SK-N-SH (cell line): Measurements from ENCODE around the gene RBMS3. TPM values are rescaled to one million over a fixed set of nuclear protein-coding genes. Genes with fewer than 3 reads are reported as not detected.

ENCODE experiments used
- CTCF ChIA-PET: fragments of 300-600, 350-600 bp; formaldehyde crosslinking; extraction: SDS; loops from one replicate; lab custom pipeline; 2021; lab: Yijun Ruan, JAX
- POLR2A ChIA-PET: fragments of 350-600 bp; sonication (Branson Sonifier 250); formaldehyde crosslinking; extraction: SDS; loops from one replicate; lab custom pipeline; 2020; ENCODE audit warnings: antibody characterized with exemption, inconsistent platforms; lab: Yijun Ruan, JAX
- DNase-seq: peaks from one replicate; pipeline ENCODE4 v3.0.0; 2012
- H2AFZ ChIP-seq: fragments of 200-600 bp; sonication (generic); 2 replicates; pipeline ENCODE4 v1.8.1; 2016; ENCODE audit warnings: antibody characterized with exemption, mild to moderate bottlenecking, low read depth
- H3F3A ChIP-seq: fragments of 200-600 bp; sonication (generic); replicated peaks from 2 replicates; pipeline ENCODE3; 2016; ENCODE audit warnings: antibody characterized with exemption, mild to moderate bottlenecking; ENCODE audit not compliant: insufficient read depth
- H3K27ac ChIP-seq, 2 experiments: fragments of 200-500 bp in 1 of 2; fragments of 200-600 bp in 1 of 2; sonication (Bioruptor generic) in 1 of 2; sonication (generic), shearing (Covaris generic) in 1 of 2; 2 replicates each; pipeline versions ENCODE4 v1.5.1 to v1.6.1; 2014 to 2016; ENCODE audit warnings: low read depth in 2 of 2, inconsistent platforms in 1 of 2, low read length in 1 of 2, mild to moderate bottlenecking in 1 of 2, mixed read lengths in 1 of 2
- H3K27me3 ChIP-seq: fragments of 200-600 bp; sonication (generic), shearing (Covaris generic); 2 replicates; pipeline ENCODE4 v1.6.1; 2016; ENCODE audit warnings: mixed run types; ENCODE audit not compliant: insufficient read depth
- H3K36me3 ChIP-seq, 2 experiments: fragments of 200-500 bp in 1 of 2; fragments of 200-600 bp in 1 of 2; sonication (Bioruptor generic) in 1 of 2; sonication (generic) in 1 of 2; replicated peaks in 1 of 2; 2 replicates each; pipeline versions ENCODE3 to v1.5.1; 2014 to 2016; ENCODE audit warnings: low read length in 1 of 2, mild to moderate bottlenecking in 1 of 2; ENCODE audit not compliant: insufficient read depth in 2 of 2, control insufficient read depth in 1 of 2
- H3K4me1 ChIP-seq, 2 experiments: fragments of 200-500 bp in 1 of 2; fragments of 200-600 bp in 1 of 2; sonication (Bioruptor generic) in 1 of 2; sonication (generic), shearing (Covaris generic) in 1 of 2; 2 replicates each; pipeline versions ENCODE4 v1.5.1 to v1.6.1; 2014 to 2016; ENCODE audit warnings: low read depth in 1 of 2, low read length in 1 of 2, mixed run types in 1 of 2; ENCODE audit not compliant: insufficient read depth in 2 of 2, control insufficient read depth in 1 of 2
- H3K4me2 ChIP-seq: fragments of 200-600 bp; sonication (generic), shearing (Covaris generic); 2 replicates; pipeline ENCODE4 v1.6.1; 2017; ENCODE audit warnings: mixed run types
- H3K4me3 ChIP-seq, 2 experiments: fragments of 200-500 bp in 1 of 2; fragments of 200-600 bp in 1 of 2; sonication (Bioruptor generic) in 1 of 2; sonication (generic), shearing (Covaris generic) in 1 of 2; 2 replicates each; pipeline versions ENCODE4 v1.5.1 to v1.8.1; 2014 to 2016; ENCODE audit warnings: low read depth in 2 of 2, inconsistent platforms in 1 of 2, low read length in 1 of 2, mild to moderate bottlenecking in 1 of 2, mixed read lengths in 1 of 2, moderate library complexity in 1 of 2
- H3K79me2 ChIP-seq: fragments of 200-600 bp; sonication (generic); 2 replicates; pipeline ENCODE4 v1.8.1; 2017; ENCODE audit warnings: mild to moderate bottlenecking; ENCODE audit not compliant: insufficient read depth
- H3K9ac ChIP-seq: fragments of 200-600 bp; sonication (generic); 2 replicates; pipeline ENCODE4 v1.6.1; 2017; ENCODE audit warnings: mixed run types
- H3K9me2 ChIP-seq: fragments of 200-600 bp; sonication (generic); 2 replicates; pipeline ENCODE4 v1.6.1; 2017; ENCODE audit warnings: mixed run types
- H3K9me3 ChIP-seq: fragments of 200-600 bp; sonication (generic); 2 replicates; pipeline ENCODE4 v1.6.1; 2017; ENCODE audit warnings: mixed run types, mild to moderate bottlenecking, moderate library complexity
- H4K20me1 ChIP-seq: fragments of 200-600 bp; sonication (generic); 2 replicates; pipeline ENCODE4 v1.6.1; 2017; ENCODE audit warnings: mild to moderate bottlenecking, mixed run types; ENCODE audit not compliant: insufficient read depth
- CHD2 ChIP-seq: fragments of 150-350 bp; IDR thresholded peaks from 2 replicates; pipeline ENCODE4 v1.6.1; 2018; ENCODE audit warnings: low read length; ENCODE audit not compliant: partially characterized antibody
- ELF1 ChIP-seq: IDR thresholded peaks from 2 replicates; pipeline ENCODE4 v1.4.0; 2012
- EP300 ChIP-seq, 2 experiments: IDR thresholded peaks; 2 replicates each; pipeline versions ENCODE4 v1.4.0 to v1.6.1; 2012; ENCODE audit warnings: borderline replicate concordance in 1 of 2, low read depth in 1 of 2, low read length in 1 of 2
- EZH2phosphoT487 ChIP-seq: fragments of 200-600 bp; sonication (generic); IDR thresholded peaks from 2 replicates; pipeline ENCODE4 v1.6.1; 2017; ENCODE audit warnings: low read depth, mixed run types, mild to moderate bottlenecking, antibody characterized with exemption, moderate library complexity, borderline replicate concordance
- FOXM1 ChIP-seq: IDR thresholded peaks from 2 replicates; pipeline ENCODE4 v1.4.0; 2012; ENCODE audit warnings: low read depth, mild to moderate bottlenecking
- GABPA ChIP-seq: IDR thresholded peaks from 2 replicates; pipeline ENCODE4 v1.4.0; 2012; ENCODE audit warnings: low read depth, mild to moderate bottlenecking
- JUND ChIP-seq: IDR thresholded peaks from 2 replicates; pipeline ENCODE4 v1.4.0; 2012
- MXI1 ChIP-seq: IDR thresholded peaks from 2 replicates; pipeline ENCODE4 v1.6.1; 2012; ENCODE audit warnings: mild to moderate bottlenecking, low read depth, low read length, improper control_type of control experiment
- NFIC ChIP-seq: IDR thresholded peaks from 2 replicates; pipeline ENCODE4 v1.4.0; 2012; ENCODE audit warnings: borderline replicate concordance
- POLR2AphosphoS5 ChIP-seq: IDR thresholded peaks from 2 replicates; pipeline ENCODE4 v1.6.1; 2012; ENCODE audit warnings: low read depth, low read length
- RAD21 ChIP-seq: IDR thresholded peaks from 2 replicates; pipeline ENCODE4 v1.6.1; 2012; ENCODE audit warnings: mild to moderate bottlenecking, low read length
- RCOR1 ChIP-seq: fragments of 150-350 bp; IDR thresholded peaks from 2 replicates; pipeline ENCODE4 v1.6.1; 2017; ENCODE audit warnings: antibody characterized with exemption, low read length
- RFX5 ChIP-seq: IDR thresholded peaks from 2 replicates; pipeline ENCODE4 v1.6.1; 2012; ENCODE audit warnings: mild to moderate bottlenecking, improper control_type of control experiment, low read length
- TAF1 ChIP-seq: IDR thresholded peaks from 2 replicates; pipeline ENCODE4 v1.6.1; 2012; ENCODE audit warnings: low read depth, mild to moderate bottlenecking, low read length, moderate library complexity, borderline replicate concordance
- TCF12 ChIP-seq: IDR thresholded peaks from 2 replicates; pipeline ENCODE4 v1.4.0; 2012
- TEAD4 ChIP-seq: IDR thresholded peaks from 2 replicates; pipeline ENCODE4 v1.4.0; 2012; ENCODE audit warnings: mild to moderate bottlenecking, borderline replicate concordance; ENCODE audit not compliant: insufficient read depth
- USF2 ChIP-seq: fragments of 150-350 bp; IDR thresholded peaks from 2 replicates; pipeline ENCODE4 v1.6.1; 2017; ENCODE audit warnings: antibody characterized with exemption, low read length, low read depth, borderline replicate concordance
- YY1 ChIP-seq: IDR thresholded peaks from 2 replicates; pipeline ENCODE4 v1.4.0; 2012; ENCODE audit warnings: low read depth, mild to moderate bottlenecking
- WGBS: methylation state at CpG from one replicate; pipeline ENCODE4 v1.1.6; 2017; ENCODE audit warnings: low lambda C conversion rate; 5-methylcytosine and 5-hydroxymethylcytosine counted together
- polyA plus RNA-seq, 3 experiments: library from polyadenylated mRNA; depleted of rRNA; stranded (reverse); fragments of >200 nt; gene quantifications; 2 replicates each; pipeline ENCODE4 v1.2.3, GENCODE V29; 2012
- TF ChIP-seq, protein P1 (sequence below): IDR thresholded peaks from 2 replicates; pipeline ENCODE4 v1.6.1; 2012; ENCODE audit warnings: mild to moderate bottlenecking, low read depth, low read length, moderate library complexity
- TF ChIP-seq, protein P2 (sequence below): fragments of 150-350 bp; IDR thresholded peaks from 2 replicates; pipeline ENCODE4 v1.6.1; 2016; ENCODE audit warnings: mild to moderate bottlenecking, low read depth, low read length

The RBMS3 gene
- polyA plus RNA-seq, 1 of the 3 experiments (the other 2 are of a cell fraction) = 8.2 TPM

GRCh38 chr3:29291982-29292363 lies 11.1 kb downstream of the RBMS3 start:
- no peak for DNase-seq
- H3F3A ChIP-seq = peaks cover under 1% of the 10 kb centered on the region
- H3K36me3 ChIP-seq = peaks cover 40 to 54% of the 10 kb centered on the region in 2 experiments
- H3K27ac ChIP-seq = peak overlapping the region in 1 of 2 experiments; percentile 74; a peak in 1 of 4 replicates
- H3K4me3 ChIP-seq = no peak overlapping the region
- ChIA-PET CTCF (interaction anchor here (1.4 to 3.9 kb wide), 2 partner anchors 42 to 376 kb away, joined by 3 to 9 read pairs; no protein-coding TSS in a partner anchor), POLR2A (no interaction called here)
- H3K4me2 ChIP-seq = no peak overlapping the region
- no peaks in the 10 kb centered on the region for H3K9me3 ChIP-seq
- peaks cover 37 to 48% of the 10 kb centered on the region in 2 experiments; a peak in 3 of 4 replicates for H3K4me1 ChIP-seq
- no peaks in the 10 kb centered on the region for H3K9me2 ChIP-seq
- no peak overlapping the region for H3K9ac ChIP-seq
- no peaks in the 10 kb centered on the region for H3K27me3 ChIP-seq
- no peaks in the 10 kb centered on the region; the same call in 1 of the 2 replicates for H4K20me1 ChIP-seq
- TF ChIP-seq RCOR1 (no peak), TEAD4 (no peak), FOXM1 (no peak), MXI1 (no peak), NFIC (no peak), RAD21 (no peak), TCF12 (no peak), POLR2AphosphoS5 (no peak), TAF1 (no peak), USF2 (no peak), YY1 (no peak), GABPA (no peak), CHD2 (no peak), ELF1 (no peak), EZH2phosphoT487 (no peak), EP300 (IDR thresholded peaks at IDR 0.05; ENCODE audit: borderline replicate concordance in 1 of 2, low read depth in 1 of 2, low read length in 1 of 2) (no peak), JUND (no peak), RFX5 (no peak)
- TF ChIP-seq, protein P1, sequence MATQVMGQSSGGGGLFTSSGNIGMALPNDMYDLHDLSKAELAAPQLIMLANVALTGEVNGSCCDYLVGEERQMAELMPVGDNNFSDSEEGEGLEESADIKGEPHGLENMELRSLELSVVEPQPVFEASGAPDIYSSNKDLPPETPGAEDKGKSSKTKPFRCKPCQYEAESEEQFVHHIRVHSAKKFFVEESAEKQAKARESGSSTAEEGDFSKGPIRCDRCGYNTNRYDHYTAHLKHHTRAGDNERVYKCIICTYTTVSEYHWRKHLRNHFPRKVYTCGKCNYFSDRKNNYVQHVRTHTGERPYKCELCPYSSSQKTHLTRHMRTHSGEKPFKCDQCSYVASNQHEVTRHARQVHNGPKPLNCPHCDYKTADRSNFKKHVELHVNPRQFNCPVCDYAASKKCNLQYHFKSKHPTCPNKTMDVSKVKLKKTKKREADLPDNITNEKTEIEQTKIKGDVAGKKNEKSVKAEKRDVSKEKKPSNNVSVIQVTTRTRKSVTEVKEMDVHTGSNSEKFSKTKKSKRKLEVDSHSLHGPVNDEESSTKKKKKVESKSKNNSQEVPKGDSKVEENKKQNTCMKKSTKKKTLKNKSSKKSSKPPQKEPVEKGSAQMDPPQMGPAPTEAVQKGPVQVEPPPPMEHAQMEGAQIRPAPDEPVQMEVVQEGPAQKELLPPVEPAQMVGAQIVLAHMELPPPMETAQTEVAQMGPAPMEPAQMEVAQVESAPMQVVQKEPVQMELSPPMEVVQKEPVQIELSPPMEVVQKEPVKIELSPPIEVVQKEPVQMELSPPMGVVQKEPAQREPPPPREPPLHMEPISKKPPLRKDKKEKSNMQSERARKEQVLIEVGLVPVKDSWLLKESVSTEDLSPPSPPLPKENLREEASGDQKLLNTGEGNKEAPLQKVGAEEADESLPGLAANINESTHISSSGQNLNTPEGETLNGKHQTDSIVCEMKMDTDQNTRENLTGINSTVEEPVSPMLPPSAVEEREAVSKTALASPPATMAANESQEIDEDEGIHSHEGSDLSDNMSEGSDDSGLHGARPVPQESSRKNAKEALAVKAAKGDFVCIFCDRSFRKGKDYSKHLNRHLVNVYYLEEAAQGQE = no peak
- TF ChIP-seq, protein P2, sequence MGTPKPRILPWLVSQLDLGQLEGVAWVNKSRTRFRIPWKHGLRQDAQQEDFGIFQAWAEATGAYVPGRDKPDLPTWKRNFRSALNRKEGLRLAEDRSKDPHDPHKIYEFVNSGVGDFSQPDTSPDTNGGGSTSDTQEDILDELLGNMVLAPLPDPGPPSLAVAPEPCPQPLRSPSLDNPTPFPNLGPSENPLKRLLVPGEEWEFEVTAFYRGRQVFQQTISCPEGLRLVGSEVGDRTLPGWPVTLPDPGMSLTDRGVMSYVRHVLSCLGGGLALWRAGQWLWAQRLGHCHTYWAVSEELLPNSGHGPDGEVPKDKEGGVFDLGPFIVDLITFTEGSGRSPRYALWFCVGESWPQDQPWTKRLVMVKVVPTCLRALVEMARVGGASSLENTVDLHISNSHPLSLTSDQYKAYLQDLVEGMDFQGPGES = no peak
- no peak overlapping the region for H2AFZ ChIP-seq
- peaks cover 98% of the 10 kb centered on the region for H3K79me2 ChIP-seq
- 86% methylated on average over 3 of the region's 3 CpGs for WGBS
